Immature natural killer cell (primary cell): Measurements from ENCODE around the gene LMNTD2. TPM values are rescaled to one million over a fixed set of nuclear protein-coding genes. Genes with fewer than 3 reads are reported as not detected.

Source experiments
- DNase-seq, 3 donors: peaks; one replicate each; pipeline ENCODE4 v3.0.0; 2022; ENCODE audit warnings: mixed read lengths in 1 of 3
- H3K27ac Mint-ChIP-seq, 6 donors: one replicate each; pipeline ENCODE4 v1.8.0; 2020; ENCODE audit warnings: mixed read lengths in 6 of 6, mild to moderate bottlenecking in 5 of 6, inconsistent platforms in 4 of 6, moderate library complexity in 3 of 6
- H3K27me3 Mint-ChIP-seq, 3 donors: one replicate each; pipeline ENCODE4 v1.8.0; 2020 to 2021; ENCODE audit warnings: low read depth in 3 of 3, mild to moderate bottlenecking in 3 of 3, mixed read lengths in 3 of 3, moderate library complexity in 3 of 3, inconsistent platforms in 1 of 3
- H3K36me3 Mint-ChIP-seq, 3 donors: one replicate each; pipeline ENCODE4 v1.8.0; 2020; ENCODE audit warnings: mixed read lengths in 3 of 3, inconsistent platforms in 2 of 3, mild to moderate bottlenecking in 2 of 3
- H3K4me1 Mint-ChIP-seq, 2 donors: one replicate each; pipeline ENCODE4 v1.8.0; 2020; ENCODE audit warnings: inconsistent platforms in 2 of 2, mild to moderate bottlenecking in 2 of 2, mixed read lengths in 2 of 2, moderate library complexity in 1 of 2
- H3K4me3 Mint-ChIP-seq, 5 donors: one replicate each; pipeline ENCODE4 v1.8.0; 2020; ENCODE audit warnings: mild to moderate bottlenecking in 5 of 5, mixed read lengths in 5 of 5, inconsistent platforms in 3 of 5, moderate library complexity in 3 of 5
- H3K9me3 Mint-ChIP-seq, 6 donors: one replicate each; pipeline ENCODE4 v1.8.0; 2020; ENCODE audit warnings: mild to moderate bottlenecking in 6 of 6, mixed read lengths in 6 of 6, inconsistent platforms in 4 of 6, moderate library complexity in 3 of 6
- polyA plus RNA-seq, 3 donors: library from polyadenylated mRNA; unstranded; fragments of 300-500 nt; fragmentation: Illumina TruSeq; gene quantifications; one replicate each; pipeline ENCODE4 v1.2.3, GENCODE V29; 2021

LMNTD2 gene
- polyA plus RNA-seq, 3 donors from 2014 or later, result 0.54 to 0.95 (median 0.66) TPM

DNA sequence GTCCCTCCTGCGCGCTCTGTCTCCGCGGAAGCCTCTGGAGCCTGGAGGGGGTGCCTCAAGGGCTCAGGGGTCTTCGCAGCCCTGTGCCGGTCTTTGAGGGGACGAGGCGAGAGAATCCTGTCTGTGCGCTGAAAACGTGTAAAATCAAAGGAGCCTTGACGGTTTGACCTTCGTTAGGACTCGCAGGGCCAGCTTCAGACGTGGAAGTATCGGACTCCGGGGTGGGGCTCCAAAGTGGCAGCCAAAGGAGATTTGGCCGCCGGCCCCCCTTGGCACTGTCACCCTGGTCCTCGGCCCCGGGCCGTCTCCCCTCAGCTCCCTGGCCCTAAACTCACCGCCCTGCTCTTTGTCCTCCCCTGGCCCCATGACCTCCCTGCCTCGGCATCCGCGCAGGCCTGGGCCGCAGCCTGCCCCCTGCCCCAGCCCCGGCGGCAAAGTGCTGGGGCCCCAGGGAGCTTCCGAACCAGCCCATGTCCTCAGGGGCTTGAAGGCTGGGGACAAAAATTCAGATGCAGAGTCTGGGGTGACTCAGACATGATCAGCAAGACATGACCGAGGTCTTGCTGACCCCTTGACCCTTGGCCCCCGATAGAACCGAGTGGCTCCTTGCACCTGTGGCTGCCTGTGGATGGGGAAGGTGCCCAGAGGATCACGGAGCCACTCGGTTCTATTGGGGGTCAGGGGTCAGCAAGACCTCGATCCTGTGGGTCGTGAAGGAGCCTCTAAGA is 8.8 kb upstream of the LMNTD2 start:
- no peaks in the 10 kb centered on the region for H3K9me3 Mint-ChIP-seq
- peak overlapping the region in 2 of 6 donors; percentile 40 to 72 for H3K27ac Mint-ChIP-seq
- no peak for DNase-seq
- H3K36me3 Mint-ChIP-seq, result no peaks in the 10 kb centered on the region
- peaks cover 0 to 5% of the 10 kb centered on the region in 2 donors for H3K4me1 Mint-ChIP-seq
- H3K27me3 Mint-ChIP-seq, result peaks cover 0 to 5% (median 3%) of the 10 kb centered on the region in 3 donors
- peak overlapping the region; percentile 74 to 79 (median 78) for H3K4me3 Mint-ChIP-seq

GRCh38 chr11:568306-569157 is 8.0 kb upstream of the LMNTD2 start:
- Mint-ChIP-seq H3K4me1 (peaks cover 0 to 5% of the 10 kb centered on the region in 2 donors), H3K36me3 (no peaks in the 10 kb centered on the region), H3K27ac (no peak overlapping the region), H3K9me3 (no peaks in the 10 kb centered on the region), H3K4me3 (peak overlapping the region; percentile 73 to 79 (median 78)), H3K27me3 (peaks cover 0 to 5% (median 3%) of the 10 kb centered on the region in 3 donors)
- peak; percentile 97 to 98 (median 98) for DNase-seq

GRCh38 chr11:567629-568292 is 7.2 kb upstream of the LMNTD2 start:
- no peaks in the 10 kb centered on the region for H3K9me3 Mint-ChIP-seq
- H3K27ac Mint-ChIP-seq, result peak overlapping the region in 5 of 6 donors; percentile 17 to 81 (median 58)
- H3K27me3 Mint-ChIP-seq, result peaks cover 0 to 3% (median 0%) of the 10 kb centered on the region in 3 donors
- no peaks in the 10 kb centered on the region for H3K36me3 Mint-ChIP-seq
- H3K4me3 Mint-ChIP-seq, result peak overlapping the region; percentile 30 to 80 (median 68)
- peaks cover 0 to 5% of the 10 kb centered on the region in 2 donors for H3K4me1 Mint-ChIP-seq
- no peak for DNase-seq

- no peaks in the 10 kb centered on the region for H3K9me3 Mint-ChIP-seq
- peak overlapping the region; percentile 30 to 80 (median 68) for H3K4me3 Mint-ChIP-seq
- peaks cover 0 to 5% of the 10 kb centered on the region in 2 donors for H3K4me1 Mint-ChIP-seq
- no peaks in the 10 kb centered on the region for H3K36me3 Mint-ChIP-seq
- no peak for DNase-seq
- peak overlapping the region; percentile 10 to 81 (median 52) for H3K27ac Mint-ChIP-seq
- H3K27me3 Mint-ChIP-seq, result no peaks in the 10 kb centered on the region
Measured at GRCh38 chr11:567011-567628, 6.6 kb upstream of the LMNTD2 start.

GRCh38 chr11:565921-566509 is 5.5 kb upstream of the LMNTD2 start:
- Mint-ChIP-seq H3K27ac (peak overlapping the region in 1 of 6 donors; percentile 46), H3K9me3 (no peaks in the 10 kb centered on the region), H3K4me3 (no peak overlapping the region)

GRCh38 chr11:563812-564578 is 3.5 kb upstream of the LMNTD2 start:
- H3K27me3 Mint-ChIP-seq, result peaks cover 0 to 6% (median 6%) of the 10 kb centered on the region in 3 donors
- no peak overlapping the region for H3K4me3 Mint-ChIP-seq
- no peak overlapping the region for H3K27ac Mint-ChIP-seq
- H3K9me3 Mint-ChIP-seq, result no peaks in the 10 kb centered on the region
- no peaks in the 10 kb centered on the region for H3K36me3 Mint-ChIP-seq
- peaks cover 6 to 14% of the 10 kb centered on the region in 2 donors for H3K4me1 Mint-ChIP-seq
- DNase-seq, result no peak

More at GRCh38 chr11:565921-566509, 5.5 kb upstream of the LMNTD2 start:
- no peak for DNase-seq
- H3K27me3 Mint-ChIP-seq, result no peaks in the 10 kb centered on the region
- no peaks in the 10 kb centered on the region for H3K36me3 Mint-ChIP-seq
- H3K4me1 Mint-ChIP-seq, result peaks cover 0 to 10% of the 10 kb centered on the region in 2 donors

- no peak for DNase-seq
- peaks cover 6 to 14% of the 10 kb centered on the region in 2 donors for H3K4me1 Mint-ChIP-seq
- H3K27ac Mint-ChIP-seq, result no peak overlapping the region
- H3K27me3 Mint-ChIP-seq, result peaks cover 0 to 6% (median 6%) of the 10 kb centered on the region in 3 donors
- no peaks in the 10 kb centered on the region for H3K36me3 Mint-ChIP-seq
- no peak overlapping the region for H3K4me3 Mint-ChIP-seq
- H3K9me3 Mint-ChIP-seq, result no peaks in the 10 kb centered on the region
Measured at GRCh38 chr11:563066-563811, 2.7 kb upstream of the LMNTD2 start.

- Mint-ChIP-seq H3K4me1 (peaks cover 6 to 11% of the 10 kb centered on the region in 2 donors), H3K36me3 (no peaks in the 10 kb centered on the region), H3K27ac (no peak overlapping the region), H3K9me3 (no peaks in the 10 kb centered on the region), H3K27me3 (peaks cover 0 to 6% (median 6%) of the 10 kb centered on the region in 3 donors), H3K4me3 (peak overlapping the region in 3 of 5 donors; percentile 80 to 87 (median 84))
- no peak for DNase-seq
Measured at GRCh38 chr11:562046-562645, 1.6 kb upstream of the LMNTD2 start.

GRCh38 chr11:561148-562003 is 838 bp upstream of the LMNTD2 start:
- H3K27me3 Mint-ChIP-seq, result peaks cover 0 to 11% (median 6%) of the 10 kb centered on the region in 3 donors
- no peak for DNase-seq
- H3K4me3 Mint-ChIP-seq, result peak overlapping the region; percentile 80 to 88 (median 84)
- H3K36me3 Mint-ChIP-seq, result no peaks in the 10 kb centered on the region
- peaks cover 6 to 13% of the 10 kb centered on the region in 2 donors for H3K4me1 Mint-ChIP-seq
- no peaks in the 10 kb centered on the region for H3K9me3 Mint-ChIP-seq
- H3K27ac Mint-ChIP-seq, result peak overlapping the region in 3 of 6 donors; percentile 58 to 62 (median 59)

DNA sequence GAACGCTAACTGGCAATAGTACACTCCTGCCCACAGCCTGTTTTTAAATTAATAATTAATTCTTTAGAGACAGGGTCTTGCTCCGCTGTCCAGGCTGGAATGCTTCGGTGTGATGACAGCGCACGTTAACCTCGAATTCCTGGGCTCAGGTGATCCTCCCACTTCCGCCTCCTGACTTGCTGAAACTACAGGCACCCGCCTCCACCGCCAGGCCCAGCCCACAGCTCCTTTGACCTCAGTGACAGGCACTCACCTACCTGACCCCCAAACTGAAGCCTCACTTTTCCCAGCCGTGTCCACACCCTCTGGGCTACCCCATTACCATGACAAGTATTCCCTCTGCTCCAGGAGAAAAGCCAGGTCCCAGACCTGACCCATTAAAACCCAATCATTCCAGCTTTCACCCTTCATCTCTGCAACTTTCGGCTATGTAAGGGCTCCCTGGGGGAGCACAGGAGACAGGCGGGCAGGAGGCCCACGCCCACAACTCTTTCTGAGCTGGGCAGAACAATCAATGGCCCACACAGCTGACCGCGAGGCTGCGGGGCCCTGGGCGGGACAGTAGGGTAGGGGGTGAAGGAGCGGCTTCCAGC is 730 bp downstream of the LMNTD2 start:
- Mint-ChIP-seq H3K27me3 (peaks cover 0 to 11% (median 6%) of the 10 kb centered on the region in 3 donors), H3K4me1 (peaks cover 6 to 13% of the 10 kb centered on the region in 2 donors), H3K36me3 (no peaks in the 10 kb centered on the region), H3K9me3 (no peaks in the 10 kb centered on the region), H3K27ac (peak overlapping the region; percentile 70 to 91 (median 81)), H3K4me3 (peak overlapping the region; percentile 67 to 87 (median 73))
- DNase-seq, result no peak
